Measurements from ENCODE around the gene PADI2. TPM values are rescaled to one million over a fixed set of nuclear protein-coding genes. Genes with fewer than 3 reads are reported as not detected.

PADI2 gene
- total RNA-seq, 1 experiment from 2014 or later: not detected

- no peak for DNase-seq (ENCODE audit: low read depth in 1 of 2, low spot score in 2 of 2)
- Histone ChIP-seq H3K4me3 (no peak overlapping the region), H3K4me1 (replicated peaks) (peaks cover 19% of the 10 kb centered on the region), H3K36me3 (no peaks in the 10 kb centered on the region), H3K9me3 (replicated peaks) (no peaks in the 10 kb centered on the region), H3K27me3 (replicated peaks) (no peaks in the 10 kb centered on the region), H3K27ac (no peak overlapping the region)
These were observed 2.6 kb downstream of the PADI2 start for GRCh38 chr1:17116643-17117042.

- no peak overlapping the region for H3K4me3 ChIP-seq
- H3K27me3 ChIP-seq (replicated peaks): no peaks in the 10 kb centered on the region
- no peaks in the 10 kb centered on the region for H3K9me3 ChIP-seq (replicated peaks)
- no peak for DNase-seq (ENCODE audit: low read depth in 1 of 2, low spot score in 2 of 2)
- no peak overlapping the region for H3K27ac ChIP-seq
- no peaks in the 10 kb centered on the region for H3K36me3 ChIP-seq
- H3K4me1 ChIP-seq (replicated peaks): peaks cover 11% of the 10 kb centered on the region
These were observed 5.3 kb downstream of the PADI2 start for GRCh38 chr1:17113963-17114362.

- no peaks in the 10 kb centered on the region for H3K36me3 ChIP-seq
- no peaks in the 10 kb centered on the region for H3K27me3 ChIP-seq (replicated peaks)
- H3K27ac ChIP-seq: no peak overlapping the region
- H3K9me3 ChIP-seq (replicated peaks): no peaks in the 10 kb centered on the region
- H3K4me1 ChIP-seq (replicated peaks): peaks cover 11% of the 10 kb centered on the region
- no peak overlapping the region for H3K4me3 ChIP-seq
- DNase-seq (ENCODE audit: low read depth in 1 of 2, low spot score in 2 of 2): no peak
These were observed 6.6 kb downstream of the PADI2 start for GRCh38 chr1:17112496-17113236.

- no peak for DNase-seq (ENCODE audit: low read depth in 1 of 2, low spot score in 2 of 2)
- H3K9me3 ChIP-seq (replicated peaks): no peaks in the 10 kb centered on the region
- H3K27me3 ChIP-seq (replicated peaks): no peaks in the 10 kb centered on the region
These were observed 7.2 kb downstream of the PADI2 start for GRCh38 chr1:17112076-17112475.

GRCh38 chr1:17110555-17110926 is 8.7 kb downstream of the PADI2 start:
- peaks cover 11% of the 10 kb centered on the region for H3K4me1 ChIP-seq (replicated peaks)
- H3K4me3 ChIP-seq: no peak overlapping the region
- H3K9me3 ChIP-seq (replicated peaks): no peaks in the 10 kb centered on the region
- no peaks in the 10 kb centered on the region for H3K27me3 ChIP-seq (replicated peaks)
- no peak overlapping the region for H3K27ac ChIP-seq
- no peaks in the 10 kb centered on the region for H3K36me3 ChIP-seq
- no peak for DNase-seq (ENCODE audit: low read depth in 1 of 2, low spot score in 2 of 2)

More at GRCh38 chr1:17112076-17112475, 7.2 kb downstream of the PADI2 start:
- H3K36me3 ChIP-seq: no peaks in the 10 kb centered on the region
- no peak overlapping the region for H3K4me3 ChIP-seq
- H3K4me1 ChIP-seq (replicated peaks): peaks cover 11% of the 10 kb centered on the region
- H3K27ac ChIP-seq: no peak overlapping the region

GRCh38 chr1:17109892-17110554 is 9.2 kb downstream of the PADI2 start:
- no peak overlapping the region for H3K4me3 ChIP-seq
- no peak for DNase-seq (ENCODE audit: low read depth in 1 of 2, low spot score in 2 of 2)
- H3K36me3 ChIP-seq: no peaks in the 10 kb centered on the region
- peaks cover 11% of the 10 kb centered on the region for H3K4me1 ChIP-seq (replicated peaks)
- H3K9me3 ChIP-seq (replicated peaks): no peaks in the 10 kb centered on the region
- H3K27me3 ChIP-seq (replicated peaks): no peaks in the 10 kb centered on the region
- no peak overlapping the region for H3K27ac ChIP-seq

- H3K4me3 ChIP-seq: no peak overlapping the region
- no peaks in the 10 kb centered on the region for H3K27me3 ChIP-seq (replicated peaks)
- H3K36me3 ChIP-seq: no peaks in the 10 kb centered on the region
- no peak for DNase-seq (ENCODE audit: low read depth in 1 of 2, low spot score in 2 of 2)
- H3K4me1 ChIP-seq (replicated peaks): peaks cover 11% of the 10 kb centered on the region
- H3K27ac ChIP-seq: no peak overlapping the region
- H3K9me3 ChIP-seq (replicated peaks): no peaks in the 10 kb centered on the region
These were observed 10.5 kb downstream of the PADI2 start for GRCh38 chr1:17108786-17109185.

GRCh38 chr1:17108360-17108759 is 10.9 kb downstream of the PADI2 start:
- H3K27me3 ChIP-seq (replicated peaks): no peaks in the 10 kb centered on the region
- no peaks in the 10 kb centered on the region for H3K9me3 ChIP-seq (replicated peaks)
- H3K4me3 ChIP-seq: no peak overlapping the region
- no peak for DNase-seq (ENCODE audit: low read depth in 1 of 2, low spot score in 2 of 2)
- H3K4me1 ChIP-seq (replicated peaks): peaks cover 11% of the 10 kb centered on the region
- H3K27ac ChIP-seq: no peak overlapping the region
- no peaks in the 10 kb centered on the region for H3K36me3 ChIP-seq

GRCh38 chr1:17104782-17105181 is 14.5 kb downstream of the PADI2 start:
- no peak overlapping the region for H3K4me3 ChIP-seq

GRCh38 chr1:17102232-17102631 is 17.0 kb downstream of the PADI2 start:
- H3K27me3 ChIP-seq (replicated peaks): no peaks in the 10 kb centered on the region
- no peaks in the 10 kb centered on the region for H3K4me1 ChIP-seq (replicated peaks)
- H3K9me3 ChIP-seq (replicated peaks): no peaks in the 10 kb centered on the region
- no peaks in the 10 kb centered on the region for H3K36me3 ChIP-seq
- no peak for DNase-seq (ENCODE audit: low read depth in 1 of 2, low spot score in 2 of 2)
- H3K27ac ChIP-seq: no peak overlapping the region
- H3K4me3 ChIP-seq: no peak overlapping the region

More at GRCh38 chr1:17104782-17105181, 14.5 kb downstream of the PADI2 start:
- Histone ChIP-seq H3K36me3 (no peaks in the 10 kb centered on the region), H3K27me3 (replicated peaks) (no peaks in the 10 kb centered on the region), H3K4me1 (replicated peaks) (no peaks in the 10 kb centered on the region; the same call in 1 of the 2 replicates), H3K9me3 (replicated peaks) (no peaks in the 10 kb centered on the region), H3K27ac (no peak overlapping the region)
- no peak for DNase-seq (ENCODE audit: low read depth in 1 of 2, low spot score in 2 of 2)

GRCh38 chr1:17101261-17101660 is 18.0 kb downstream of the PADI2 start:
- no peaks in the 10 kb centered on the region for H3K36me3 ChIP-seq
- no peak overlapping the region for H3K27ac ChIP-seq
- H3K4me3 ChIP-seq: no peak overlapping the region
- no peak for DNase-seq (ENCODE audit: low read depth in 1 of 2, low spot score in 2 of 2)
- no peaks in the 10 kb centered on the region for H3K4me1 ChIP-seq (replicated peaks)
- H3K27me3 ChIP-seq (replicated peaks): no peaks in the 10 kb centered on the region
- H3K9me3 ChIP-seq (replicated peaks): no peaks in the 10 kb centered on the region

GRCh38 chr1:17099616-17100340 is 19.5 kb downstream of the PADI2 start:
- Histone ChIP-seq H3K9me3 (replicated peaks) (no peaks in the 10 kb centered on the region), H3K4me3 (no peak overlapping the region), H3K36me3 (no peaks in the 10 kb centered on the region), H3K27ac (no peak overlapping the region), H3K4me1 (replicated peaks) (no peaks in the 10 kb centered on the region; the same call in 1 of the 2 replicates), H3K27me3 (replicated peaks) (no peaks in the 10 kb centered on the region)
- DNase-seq (ENCODE audit: low read depth in 1 of 2, low spot score in 2 of 2): no peak

- H3K4me3 ChIP-seq: no peak overlapping the region
- no peaks in the 10 kb centered on the region for H3K9me3 ChIP-seq (replicated peaks)
- H3K4me1 ChIP-seq (replicated peaks): no peaks in the 10 kb centered on the region; the same call in 1 of the 2 replicates
- H3K36me3 ChIP-seq: no peaks in the 10 kb centered on the region
- no peaks in the 10 kb centered on the region for H3K27me3 ChIP-seq (replicated peaks)
- no peak overlapping the region for H3K27ac ChIP-seq
- DNase-seq (ENCODE audit: low read depth in 1 of 2, low spot score in 2 of 2): no peak
These were observed 20.6 kb downstream of the PADI2 start for GRCh38 chr1:17098446-17099317.
